ENCODE results near the gene VIT.

DNA sequence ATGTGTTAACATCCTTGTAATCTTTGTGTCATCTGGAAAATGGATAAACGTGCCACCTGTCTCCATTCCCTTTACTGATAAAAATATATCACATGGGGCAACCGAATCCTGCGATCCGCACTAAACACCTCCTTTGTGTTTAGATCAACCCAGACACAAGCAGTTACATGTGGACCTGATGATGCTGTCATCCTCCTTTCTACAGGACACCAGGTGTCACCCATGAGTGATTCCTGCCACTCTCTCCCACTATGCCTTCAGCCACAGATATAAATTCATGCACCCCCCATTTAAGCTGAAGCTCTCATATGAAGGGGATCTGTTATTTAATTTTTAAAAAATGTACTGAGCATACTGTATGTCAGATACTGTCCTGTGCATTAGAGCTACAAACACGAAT is 81.3 kb downstream of the VIT start:
- no peak for TF ChIP-seq CTCF (IDR thresholded peaks at IDR 0.05)
- no peak for TF ChIP-seq ZFX (IDR thresholded peaks at IDR 0.05; ENCODE audit: borderline replicate concordance)
